GM18873 (cell line): ENCODE data around the gene GRIP1.
A peak's percentile ranks its signal among the peaks of the same experiment; 100 is the strongest.

ENCODE experiments used
- ATAC-seq: cut with Tn5 transposase; IDR thresholded peaks from one replicate; pipeline ENCODE4 v1.9.1; 2021; ENCODE audit warnings: mild to moderate bottlenecking, moderate library complexity, moderate number of reproducible peaks; ENCODE audit not compliant: unreplicated experiment, low FRiP score

The GRIP1 gene

DNA sequence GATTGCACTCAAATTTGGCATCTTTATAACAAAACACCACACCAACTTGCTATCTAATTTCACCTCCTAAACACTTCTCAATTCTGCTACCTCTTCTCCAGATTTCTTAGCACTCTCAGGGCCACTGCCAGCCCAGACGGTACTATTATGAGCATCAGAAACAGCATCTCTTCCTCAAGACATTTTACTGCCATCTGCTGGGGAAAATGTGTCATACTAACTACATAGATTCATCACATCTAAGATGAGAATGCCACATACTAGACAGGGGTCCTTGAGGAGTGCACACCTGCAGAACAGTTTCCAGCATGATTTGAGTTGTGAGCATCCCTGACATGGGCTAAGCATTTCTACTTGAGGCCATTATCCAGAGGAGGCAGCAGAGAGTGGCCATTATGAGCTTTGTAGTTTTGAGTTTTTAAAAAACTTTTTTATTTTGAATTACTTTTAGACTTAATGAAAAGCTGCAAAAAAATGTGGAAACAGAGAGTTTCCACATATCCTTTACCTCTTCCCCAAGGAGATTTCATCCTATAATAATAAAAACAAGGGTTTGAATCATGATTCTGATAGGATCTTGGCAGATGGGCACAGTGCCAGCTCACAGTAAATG is 15.1 kb upstream of the GRIP1 start:
- peak; percentile 69 for ATAC-seq

DNA sequence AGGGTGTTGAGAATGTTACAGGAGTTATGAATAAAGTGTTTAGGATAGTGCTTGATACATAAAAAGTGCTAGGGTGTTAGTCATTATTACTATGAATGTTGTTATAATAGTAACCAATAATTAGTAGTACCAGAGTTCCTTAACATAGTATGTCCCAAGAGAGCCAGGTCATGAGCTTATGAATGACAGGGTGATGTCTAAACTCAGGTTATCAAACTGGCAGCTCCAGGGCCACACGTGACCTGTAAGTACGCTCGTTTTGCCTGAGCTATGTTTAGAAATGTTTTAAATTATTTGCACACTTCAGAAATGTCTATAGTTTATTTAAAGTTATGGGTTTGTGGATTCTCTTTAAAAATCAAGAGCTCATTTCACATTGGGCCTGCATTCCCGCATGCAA is 14.1 kb upstream of the GRIP1 start:
- no peak for ATAC-seq

DNA sequence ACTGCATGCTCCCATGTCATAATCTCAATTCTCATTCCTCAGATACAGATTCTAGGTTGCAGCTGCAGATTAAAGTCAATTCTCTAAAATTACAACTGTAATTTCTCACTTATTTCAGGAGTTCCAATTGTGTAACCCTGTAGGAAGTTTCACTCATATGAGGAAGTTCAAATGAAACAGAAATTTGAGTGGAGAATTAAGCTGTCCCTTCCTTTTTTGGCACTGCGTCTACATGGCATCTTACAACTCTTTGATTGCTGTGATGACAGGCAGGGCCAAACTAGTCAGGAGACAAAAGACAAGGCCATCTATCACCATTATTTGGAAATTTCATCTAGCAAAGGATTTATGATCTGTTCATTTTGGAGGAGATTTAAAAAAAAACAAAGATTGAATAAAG is 13.3 kb upstream of the GRIP1 start:
- no peak for ATAC-seq

DNA sequence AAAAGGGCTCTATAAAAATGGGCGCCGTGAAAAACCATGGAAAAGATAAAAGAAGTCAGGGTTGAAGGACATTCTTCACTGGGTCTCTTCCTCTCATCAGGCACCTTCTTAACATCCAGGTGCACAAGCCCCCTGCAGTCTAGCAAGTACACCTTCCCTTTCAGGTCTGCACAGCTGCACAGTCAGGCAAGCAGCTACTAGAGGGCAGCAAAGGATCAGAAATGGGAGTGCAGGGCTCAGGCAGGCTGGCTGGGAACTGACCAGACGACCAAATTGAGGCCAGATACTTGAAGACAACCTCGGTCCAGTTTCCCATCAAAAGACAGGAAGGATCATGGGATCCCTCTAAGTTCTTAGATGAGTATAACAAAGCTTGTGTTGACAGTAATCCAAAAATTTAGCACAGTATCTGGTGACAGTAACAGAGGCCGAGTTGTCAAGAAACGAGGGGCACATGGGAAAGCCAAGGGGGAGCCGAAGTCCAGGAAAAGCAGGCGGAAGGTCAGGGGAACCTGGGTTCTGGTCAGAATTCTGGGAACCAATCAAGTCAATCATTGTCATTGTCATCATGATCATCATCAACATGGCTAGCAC is 10.1 kb upstream of the GRIP1 start:
- no peak for ATAC-seq

GRCh38 chr12:66684222-66684621 is 5.3 kb upstream of the GRIP1 start:
- ATAC-seq, result no peak

DNA sequence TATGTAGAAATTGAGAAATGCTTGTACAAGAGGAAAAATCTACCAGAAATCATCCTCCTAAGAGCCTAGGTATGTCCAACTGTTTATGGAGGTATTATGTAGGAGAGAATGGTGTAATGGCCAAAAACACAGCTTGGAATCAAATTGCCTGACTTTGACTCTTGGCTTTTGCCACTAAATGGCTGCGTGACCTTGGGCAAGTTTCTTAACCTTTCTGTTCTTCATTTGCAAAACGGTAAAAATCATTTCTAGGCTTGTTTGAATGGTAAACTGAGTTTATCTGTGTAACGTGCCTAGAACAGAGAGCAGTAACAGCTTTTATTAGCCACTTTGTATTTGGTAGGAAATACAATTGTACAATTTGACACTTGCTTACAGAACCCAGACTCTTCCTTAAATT is 4.9 kb upstream of the GRIP1 start:
- ATAC-seq, result no peak

DNA sequence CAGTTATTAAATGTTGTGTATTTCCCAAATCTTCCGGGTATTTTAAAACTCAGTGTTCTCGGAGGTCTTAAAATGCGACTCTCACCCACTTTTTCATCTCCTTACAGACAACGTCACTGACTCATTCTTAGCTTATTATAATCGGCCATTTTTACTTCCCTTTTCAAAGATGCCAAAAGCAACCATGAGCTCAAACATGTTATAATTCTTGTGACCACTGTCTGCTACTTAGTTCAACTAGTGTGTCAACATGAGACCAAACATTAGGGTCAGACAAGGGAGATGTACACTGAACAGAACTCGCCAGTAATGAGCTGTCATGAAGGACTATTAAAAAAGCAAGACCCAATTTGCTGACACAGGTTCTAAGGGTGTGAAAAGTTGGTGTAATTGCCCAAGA is 4.2 kb upstream of the GRIP1 start:
- no peak for ATAC-seq

DNA sequence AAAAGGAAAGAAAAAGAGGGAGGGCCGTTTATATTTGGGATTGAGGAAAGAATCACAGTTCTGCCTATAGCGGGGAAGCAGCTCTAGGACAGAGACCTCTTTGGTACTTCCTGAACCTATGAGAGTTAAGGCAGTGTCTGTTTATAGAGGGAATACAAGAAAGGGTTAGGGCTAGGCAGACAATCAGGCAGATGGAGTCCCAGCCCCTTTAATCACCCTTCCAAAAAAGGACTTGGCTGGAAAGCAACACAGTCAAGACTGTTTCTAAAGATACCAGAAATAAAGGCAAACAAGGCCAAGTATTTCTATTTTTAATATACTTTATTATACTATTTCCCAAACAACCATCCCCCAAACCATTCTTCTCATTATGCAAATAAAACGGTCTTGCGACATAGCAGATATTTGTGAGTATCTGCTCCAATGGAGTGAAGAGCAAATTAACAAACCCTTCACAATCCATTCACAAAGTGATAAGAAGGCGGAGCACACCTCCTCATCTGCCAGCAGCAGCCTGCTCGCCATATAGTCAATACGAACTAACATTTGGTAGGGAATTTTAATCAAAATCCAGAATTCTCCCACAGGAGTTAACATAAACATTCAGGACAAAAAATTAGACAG is 697 bp upstream of the GRIP1 start:
- ATAC-seq, result no peak

- ATAC-seq, result no peak
These were observed 2.6 kb downstream of the GRIP1 start for GRCh38 chr12:66676241-66676640.

GRCh38 chr12:66674495-66675122 is 4.3 kb downstream of the GRIP1 start:
- ATAC-seq, result no peak

- no peak for ATAC-seq
These were observed 9.3 kb downstream of the GRIP1 start for GRCh38 chr12:66669541-66669940.

DNA sequence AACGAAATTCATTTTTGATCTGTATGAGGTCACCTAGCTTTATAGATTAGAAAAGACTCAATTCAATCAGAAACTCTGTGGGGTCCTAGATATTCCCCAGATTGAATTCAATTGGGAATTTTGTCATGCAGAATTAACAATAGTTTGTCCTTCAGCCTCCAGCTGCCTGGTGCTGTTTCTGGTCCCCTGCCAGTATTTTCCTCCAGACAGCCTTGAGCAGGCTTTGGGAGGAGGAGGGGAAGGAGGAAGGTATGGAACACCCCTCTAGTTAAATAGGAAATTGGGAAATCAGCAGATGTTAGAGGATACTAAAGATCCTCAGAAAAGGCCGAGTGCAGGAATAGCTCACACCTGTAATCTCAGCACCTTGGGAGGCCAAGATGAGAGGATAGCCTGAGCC is 10.6 kb downstream of the GRIP1 start:
- no peak for ATAC-seq

DNA sequence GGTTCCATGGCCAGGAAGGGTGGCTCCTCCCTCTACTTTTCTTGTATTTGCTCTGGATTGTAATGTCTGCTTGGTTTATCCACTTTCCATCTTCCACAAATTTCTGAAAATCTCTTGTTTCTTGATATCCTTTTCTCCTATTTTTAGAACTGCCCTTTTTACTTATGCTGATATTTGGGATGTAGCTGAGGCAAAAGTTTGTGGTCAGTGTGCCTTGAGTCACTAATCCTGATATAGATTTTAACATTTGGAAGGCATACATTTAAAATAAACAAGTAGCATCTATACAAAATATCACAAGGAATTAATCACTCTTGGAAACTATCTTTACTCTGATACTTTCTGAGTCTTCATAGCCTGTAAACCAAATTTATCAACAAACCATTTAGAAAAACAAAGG is 11.0 kb downstream of the GRIP1 start:
- no peak for ATAC-seq

DNA sequence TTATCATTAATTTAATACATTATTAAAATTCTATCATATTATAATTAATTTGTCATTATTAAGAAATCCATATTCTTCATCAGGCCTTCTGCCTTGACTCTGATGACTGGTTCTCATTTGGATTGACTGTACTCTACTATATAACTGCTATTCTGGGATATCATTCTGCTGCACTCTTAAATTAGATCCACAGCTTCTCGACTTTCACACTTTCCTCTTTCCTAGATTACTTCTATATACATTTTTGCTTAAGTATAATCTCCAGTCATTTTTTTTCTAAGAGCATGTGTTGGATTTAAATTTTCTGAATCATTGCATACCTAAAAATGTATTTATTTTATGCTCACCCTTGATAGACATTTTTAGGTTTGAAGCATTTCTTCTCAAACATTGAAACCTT is 12.4 kb downstream of the GRIP1 start:
- ATAC-seq, result no peak

GRCh38 chr12:66665435-66665985 is 13.4 kb downstream of the GRIP1 start:
- ATAC-seq, result no peak

DNA sequence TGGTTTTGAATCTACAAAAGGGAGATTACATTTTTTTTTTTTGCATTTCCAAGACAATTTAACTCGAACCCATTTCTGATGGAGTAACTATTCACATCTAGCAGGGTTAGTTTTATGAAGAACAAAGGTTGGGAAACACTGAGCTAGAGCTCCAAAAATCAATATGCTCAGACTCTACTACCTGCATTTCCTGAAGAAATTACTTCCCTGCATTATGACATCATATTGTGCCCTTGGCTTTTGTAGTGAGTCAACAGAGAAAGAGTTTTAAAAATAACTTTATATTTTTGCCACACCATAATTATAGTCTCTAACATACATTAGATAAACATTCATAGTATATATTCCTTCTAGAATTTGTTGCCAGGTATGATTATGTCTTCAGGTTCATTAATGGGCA is 14.8 kb downstream of the GRIP1 start:
- no peak for ATAC-seq

DNA sequence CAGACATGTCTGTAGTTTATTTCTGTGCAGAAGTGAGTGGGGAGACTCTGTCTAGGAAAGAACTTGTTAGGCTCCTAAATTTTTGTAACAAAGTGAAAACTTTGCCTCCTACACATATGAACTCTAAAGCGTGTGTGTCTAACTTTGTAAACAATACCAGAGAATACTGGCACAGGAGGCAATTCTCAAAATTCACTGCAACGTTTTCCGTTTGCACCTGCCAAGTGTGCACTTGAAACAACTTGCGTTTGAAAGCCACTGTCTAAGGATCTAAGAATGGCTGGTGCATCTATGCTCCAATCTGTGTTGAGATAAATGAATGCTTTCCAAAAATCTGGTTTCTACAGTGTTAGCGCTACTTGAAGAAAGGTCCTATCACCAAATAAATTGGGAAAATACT is 15.3 kb downstream of the GRIP1 start:
- no peak for ATAC-seq

GRCh38 chr12:66662729-66663128 is 16.1 kb downstream of the GRIP1 start:
- ATAC-seq, result no peak

DNA sequence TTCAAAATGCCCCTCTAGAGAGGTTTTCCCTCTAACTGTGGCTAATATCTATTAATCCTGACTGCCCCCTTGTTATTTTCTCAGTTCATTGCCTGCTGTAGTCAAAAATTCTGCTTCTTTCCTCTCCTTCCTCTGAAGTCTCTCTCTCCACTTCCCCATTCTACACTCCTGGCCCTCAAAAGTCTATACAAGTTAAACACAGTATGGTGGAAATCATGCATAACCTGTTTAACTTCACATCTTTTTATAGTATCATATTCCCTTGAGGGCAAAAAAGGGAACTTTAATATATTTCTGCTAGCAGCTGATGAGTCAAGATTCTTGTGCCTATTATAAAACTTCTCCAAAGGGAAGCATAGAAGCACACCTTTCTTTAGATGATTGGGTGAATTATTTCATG is 16.7 kb downstream of the GRIP1 start:
- ATAC-seq, result no peak

DNA sequence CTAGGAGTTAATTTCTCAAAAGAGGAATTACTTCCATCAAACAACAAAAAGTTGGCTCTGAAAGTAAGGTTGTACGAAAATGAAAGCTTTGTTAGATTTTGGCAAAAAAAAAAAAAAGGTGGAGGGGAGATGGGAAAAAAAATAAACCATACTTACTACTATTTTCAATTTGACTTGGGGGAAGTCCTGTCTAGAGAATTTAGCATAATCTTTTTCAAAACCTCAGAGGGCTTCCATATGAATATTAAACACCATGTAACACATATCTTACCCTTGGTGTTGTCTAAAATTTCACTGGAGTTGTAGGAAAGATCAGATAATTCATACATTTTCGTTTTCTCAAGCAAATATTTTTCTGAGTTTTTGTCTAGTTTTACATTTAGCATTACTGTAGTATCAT is 17.5 kb downstream of the GRIP1 start:
- no peak for ATAC-seq

GRCh38 chr12:66653796-66654195 is 25.1 kb downstream of the GRIP1 start:
- ATAC-seq, result no peak
